IPS-18a (cell line): Measurements from ENCODE around the gene NAGA.
"Not testable (repeated sequence)": the region's sequence is repeated elsewhere in the genome, so short reads cannot be mapped to it uniquely, and the experiment has no call there.

Experiments used
- H3K27ac ChIP-seq: one replicate; pipeline ENCODE4 v1.5.1; 2013; ENCODE audit warnings: low read length
- H3K27me3 ChIP-seq: one replicate; pipeline ENCODE4 v1.6.1; 2013; ENCODE audit warnings: mild to moderate bottlenecking, low read length; ENCODE audit not compliant: control insufficient read depth, insufficient read depth
- H3K36me3 ChIP-seq: one replicate; pipeline ENCODE4 v1.6.1; 2013; ENCODE audit warnings: low read depth, low read length; ENCODE audit not compliant: control insufficient read depth
- H3K4me1 ChIP-seq: one replicate; pipeline ENCODE4 v1.6.1; 2013; ENCODE audit warnings: low read depth, low read length; ENCODE audit not compliant: control insufficient read depth
- H3K4me3 ChIP-seq: one replicate; pipeline ENCODE4 v1.5.1; 2013; ENCODE audit warnings: low read length
- H3K9ac ChIP-seq: one replicate; pipeline ENCODE4 v1.6.1; 2013; ENCODE audit warnings: mild to moderate bottlenecking, low read length, moderate library complexity
- H3K9me3 ChIP-seq: one replicate; pipeline ENCODE4 v1.6.1; 2013; ENCODE audit warnings: low read depth, low read length; ENCODE audit not compliant: control insufficient read depth

Gene NAGA

DNA sequence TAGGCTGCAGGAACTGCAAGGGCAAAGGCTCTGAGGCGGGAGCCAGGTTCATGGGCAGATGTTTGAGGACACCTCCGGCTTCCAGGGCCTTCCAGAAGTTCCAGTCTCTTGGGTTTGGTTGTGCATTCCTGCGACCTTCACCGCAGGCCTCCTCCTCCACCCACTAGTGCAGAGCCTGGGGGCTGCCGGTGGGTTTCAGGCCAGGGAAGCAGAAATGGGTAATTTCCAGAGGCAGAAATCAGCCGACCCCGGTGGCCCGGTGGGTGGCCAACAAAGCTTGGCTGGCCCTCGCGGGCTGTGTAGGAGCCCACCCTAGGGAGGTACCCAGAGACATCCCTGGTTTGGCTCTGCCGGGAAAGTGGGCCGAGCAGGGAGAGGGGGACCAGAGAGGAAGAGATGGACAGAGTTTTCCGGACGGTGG is 3.0 kb upstream of the NAGA start:
- H3K4me3 ChIP-seq = no peak overlapping the region
- no peaks in the 10 kb centered on the region for H3K36me3 ChIP-seq
- no peaks in the 10 kb centered on the region for H3K9me3 ChIP-seq
- H3K27ac ChIP-seq = no peak overlapping the region
- peaks cover 19% of the 10 kb centered on the region for H3K27me3 ChIP-seq
- H3K4me1 ChIP-seq = peaks cover 10% of the 10 kb centered on the region
- H3K9ac ChIP-seq = peak overlapping the region; percentile 28

DNA sequence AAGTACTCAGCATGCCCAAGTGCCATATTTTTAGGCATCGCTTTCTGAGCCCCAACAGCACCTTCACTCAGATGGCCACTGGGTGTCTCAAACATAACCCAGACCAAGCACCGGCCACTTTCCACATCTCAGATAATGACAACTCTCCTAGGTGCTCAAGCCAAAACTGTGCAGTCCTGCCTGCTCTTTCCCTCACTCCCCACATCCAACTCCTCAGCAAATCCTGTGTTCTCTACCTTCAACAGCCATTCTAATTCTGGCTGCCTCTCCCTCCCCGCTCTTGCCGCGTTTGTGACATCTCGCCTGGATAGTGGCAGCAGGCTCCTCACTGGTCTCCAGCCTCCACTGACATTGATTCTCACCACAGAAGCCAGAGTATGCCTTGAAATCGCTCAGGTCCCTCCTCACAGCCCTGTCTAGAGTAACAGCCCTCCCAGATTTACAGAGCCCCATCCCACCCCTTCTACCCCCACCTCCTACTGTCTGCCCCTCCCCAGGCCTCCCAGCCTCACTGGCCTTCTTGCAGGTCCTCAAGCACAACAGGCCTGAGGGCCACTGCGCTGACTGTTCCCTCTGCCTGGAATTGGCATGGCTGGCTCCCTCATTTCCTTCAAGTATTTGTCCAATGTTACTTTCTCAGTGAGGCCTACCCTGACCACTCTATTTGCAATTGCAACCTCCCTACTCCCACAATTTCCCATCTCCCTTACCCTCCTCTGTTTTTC is 2.2 kb upstream of the NAGA start:
- H3K27ac ChIP-seq = no peak overlapping the region
- no peak overlapping the region for H3K4me3 ChIP-seq
- peaks cover 19% of the 10 kb centered on the region for H3K27me3 ChIP-seq
- peaks cover 10% of the 10 kb centered on the region for H3K4me1 ChIP-seq
- no peaks in the 10 kb centered on the region for H3K9me3 ChIP-seq
- H3K9ac ChIP-seq = no peak overlapping the region
- H3K36me3 ChIP-seq = peaks cover 4% of the 10 kb centered on the region

DNA sequence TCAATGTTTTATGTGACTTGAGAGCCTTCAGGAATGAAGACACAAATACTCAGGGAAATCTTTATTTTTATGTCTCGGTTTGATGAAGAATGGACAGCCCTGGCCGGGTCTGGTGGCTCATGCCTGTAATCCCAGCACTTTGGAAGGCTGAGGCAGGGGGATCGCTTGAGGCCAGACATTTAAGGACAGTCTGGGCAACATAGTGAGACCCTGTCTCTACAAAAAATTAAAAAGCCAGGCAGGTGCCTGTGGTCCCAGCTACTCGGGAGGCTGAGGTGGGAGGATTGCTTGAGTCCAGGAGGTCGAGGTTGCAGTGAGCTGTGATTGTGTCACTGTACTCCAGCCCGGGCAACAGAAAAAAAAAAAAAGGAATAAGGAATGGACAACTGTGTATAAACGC is 896 bp upstream of the NAGA start:
- not testable (repeated sequence) for H3K36me3 ChIP-seq, H3K27ac ChIP-seq

DNA sequence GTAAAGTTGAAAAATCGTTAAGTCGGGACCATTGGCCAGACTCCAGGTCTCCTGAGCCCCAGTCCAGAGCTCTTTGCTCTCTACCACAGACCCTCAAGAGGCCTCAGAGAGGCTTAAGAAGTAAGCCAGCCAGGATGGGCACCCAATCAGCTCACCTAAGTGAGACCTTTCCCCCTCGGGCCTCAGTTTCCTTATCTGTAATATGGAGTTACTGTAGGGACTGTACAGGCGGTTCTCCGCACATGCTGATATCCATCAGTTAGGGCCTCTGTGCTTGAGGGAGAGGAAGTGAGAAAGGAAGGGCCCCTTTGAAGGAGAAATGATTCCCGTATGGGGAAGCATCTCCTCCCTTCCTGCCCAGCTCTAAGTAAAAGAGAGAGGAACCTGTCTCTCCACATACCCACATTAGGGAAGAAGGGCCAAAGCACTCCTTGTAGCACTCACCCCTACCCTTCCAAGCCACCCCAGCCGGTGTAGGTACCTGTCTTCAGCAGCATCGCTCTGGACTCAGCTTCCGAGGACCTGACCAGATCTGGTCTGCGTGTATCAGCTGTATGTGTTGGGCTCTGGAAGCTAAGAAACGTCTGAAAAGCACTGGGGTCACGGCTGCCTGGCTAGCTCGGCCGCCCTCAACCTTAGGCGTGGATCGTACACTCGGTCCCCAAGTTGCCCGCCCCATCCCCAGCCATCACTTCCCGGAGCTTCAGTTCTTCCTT is 653 bp downstream of the NAGA start:
- H3K27ac ChIP-seq = no peak overlapping the region
- peaks cover 4% of the 10 kb centered on the region for H3K36me3 ChIP-seq
- peak overlapping the region; percentile 37 for H3K9ac ChIP-seq
- peaks cover 18% of the 10 kb centered on the region for H3K4me1 ChIP-seq
- peak overlapping the region; percentile 66 for H3K4me3 ChIP-seq
- no peaks in the 10 kb centered on the region for H3K9me3 ChIP-seq
- H3K27me3 ChIP-seq = peaks cover 19% of the 10 kb centered on the region

More for the DNA sequence above, 896 bp upstream of the NAGA start:
- not testable (repeated sequence) for H3K9me3 ChIP-seq, H3K4me1 ChIP-seq, H3K9ac ChIP-seq
- Histone ChIP-seq H3K27me3 (peaks cover 19% of the 10 kb centered on the region), H3K4me3 (peak overlapping the region; percentile 66)

- peaks cover 13% of the 10 kb centered on the region for H3K27me3 ChIP-seq
- no peaks in the 10 kb centered on the region for H3K9me3 ChIP-seq
- H3K27ac ChIP-seq = no peak overlapping the region
- no peak overlapping the region for H3K4me3 ChIP-seq
- H3K9ac ChIP-seq = no peak overlapping the region
- peaks cover 4% of the 10 kb centered on the region for H3K36me3 ChIP-seq
- H3K4me1 ChIP-seq = peaks cover 22% of the 10 kb centered on the region
These were observed 2.3 kb downstream of the NAGA start for GRCh38 chr22:42068291-42068690.

DNA sequence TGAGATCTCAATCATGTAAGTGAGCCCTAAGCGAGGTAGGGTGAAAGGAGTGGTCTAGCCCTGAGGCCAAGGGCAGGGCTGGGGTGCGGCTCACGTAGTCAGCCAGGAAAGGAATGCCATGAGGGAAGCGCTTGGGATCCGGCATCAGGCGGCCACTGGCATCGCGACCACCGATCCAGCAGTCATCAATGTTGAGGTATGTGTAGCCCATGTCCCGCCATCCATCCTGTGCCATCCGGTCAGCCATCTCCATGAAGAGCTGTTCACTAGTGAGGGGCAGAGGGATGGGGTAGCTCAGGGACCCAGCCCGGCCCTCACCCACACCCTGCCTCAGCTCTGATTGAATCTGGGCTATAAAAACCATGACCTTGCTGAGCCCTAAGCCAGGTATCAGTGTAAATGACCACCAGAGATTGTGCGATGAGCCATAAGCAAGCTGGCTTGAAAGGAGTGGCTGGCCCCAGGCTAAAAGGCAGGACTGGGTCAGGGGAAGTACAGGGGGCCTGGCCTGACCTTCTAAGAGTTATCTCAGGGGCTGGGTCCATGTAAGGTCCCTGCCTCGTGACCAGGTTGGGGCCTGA is 2.9 kb downstream of the NAGA start:
- H3K27ac ChIP-seq = no peak overlapping the region
- no peak overlapping the region for H3K4me3 ChIP-seq
- peaks cover 4% of the 10 kb centered on the region for H3K36me3 ChIP-seq
- no peaks in the 10 kb centered on the region for H3K9me3 ChIP-seq
- H3K27me3 ChIP-seq = peaks cover 7% of the 10 kb centered on the region
- peaks cover 22% of the 10 kb centered on the region for H3K4me1 ChIP-seq
- no peak overlapping the region for H3K9ac ChIP-seq

GRCh38 chr22:42066937-42067336 is 3.7 kb downstream of the NAGA start:
- Histone ChIP-seq H3K4me1 (peaks cover 22% of the 10 kb centered on the region), H3K9ac (no peak overlapping the region), H3K27me3 (peaks cover 5% of the 10 kb centered on the region), H3K4me3 (no peak overlapping the region), H3K9me3 (no peaks in the 10 kb centered on the region), H3K27ac (no peak overlapping the region), H3K36me3 (peaks cover 7% of the 10 kb centered on the region)

GRCh38 chr22:42066126-42066761 is 4.4 kb downstream of the NAGA start:
- H3K27me3 ChIP-seq = peaks cover 5% of the 10 kb centered on the region
- H3K9me3 ChIP-seq = no peaks in the 10 kb centered on the region
- no peak overlapping the region for H3K27ac ChIP-seq
- no peak overlapping the region for H3K9ac ChIP-seq
- H3K4me3 ChIP-seq = no peak overlapping the region
- H3K36me3 ChIP-seq = peaks cover 7% of the 10 kb centered on the region
- H3K4me1 ChIP-seq = peaks cover 20% of the 10 kb centered on the region

GRCh38 chr22:42065438-42066125 is 5.0 kb downstream of the NAGA start:
- Histone ChIP-seq H3K4me3 (peak overlapping the region; percentile 39), H3K27ac (no peak overlapping the region), H3K9ac (no peak overlapping the region), H3K9me3 (no peaks in the 10 kb centered on the region), H3K27me3 (peaks cover 5% of the 10 kb centered on the region), H3K4me1 (peaks cover 17% of the 10 kb centered on the region), H3K36me3 (peaks cover 7% of the 10 kb centered on the region)

DNA sequence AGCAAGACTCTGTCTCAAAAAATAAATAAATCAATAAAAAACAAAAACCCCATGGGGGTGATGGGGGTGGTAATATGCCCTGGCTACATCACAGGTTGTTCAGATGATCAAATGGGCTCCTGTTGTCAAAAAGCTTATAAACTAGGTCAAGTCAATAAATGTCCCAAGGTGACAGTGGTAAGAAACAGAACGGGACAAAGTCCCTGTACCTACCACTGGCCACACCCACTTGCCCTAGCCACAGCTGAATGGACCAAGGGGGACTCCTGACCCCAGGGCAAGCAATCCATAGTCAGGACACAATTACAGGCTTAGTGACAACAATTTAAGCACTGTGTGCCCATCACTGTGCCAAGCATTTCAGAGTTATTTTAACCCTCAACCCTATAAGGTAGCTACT is 6.0 kb downstream of the NAGA start:
- Histone ChIP-seq H3K9me3 (no peaks in the 10 kb centered on the region), H3K27me3 (peaks cover 2% of the 10 kb centered on the region), H3K27ac (no peak overlapping the region), H3K36me3 (peaks cover 12% of the 10 kb centered on the region), H3K4me1 (peaks cover 12% of the 10 kb centered on the region), H3K9ac (no peak overlapping the region), H3K4me3 (no peak overlapping the region)
